Measurements from ENCODE around the gene SETD2. TPM values are rescaled to one million over a fixed set of nuclear protein-coding genes. Genes with fewer than 3 reads are reported as not detected.
A peak's percentile ranks its signal among the peaks of the same experiment; 100 is the strongest.
"Not testable (repeated sequence)": the region's sequence is repeated elsewhere in the genome, so short reads cannot be mapped to it uniquely, and the experiment has no call there.

SETD2 gene
- 10 to 100 TPM; 54.0 to 70.2 (median 58.5) TPM for total RNA-seq

GRCh38 chr3:47164007-47164881, at the start of gene SETD2:
Gene SETD2, minus strand, starts transcription at chr3:47164113. Its CDS starts 189 bp downstream, at chr3:47163924.
- Histone ChIP-seq H3K36me3 (no peaks in the 10 kb centered on the region), H3K9me3 (no peaks in the 10 kb centered on the region), H3K27ac (peak within 1 kb of the TSS; percentile 95 to 99 (median 98)), H3K27me3 (no peaks in the 10 kb centered on the region), H3K4me1 (peaks cover 15 to 59% (median 38%) of the 10 kb centered on the region in 3 donors), H3K4me3 (peak within 1 kb of the TSS; percentile 60 to 97)
- TF ChIP-seq EP300 (IDR thresholded peaks at IDR 0.05) (no peak), POLR2A (IDR thresholded peaks at IDR 0.05) (peak; percentile 54 to 67), POLR2AphosphoS5 (IDR thresholded peaks at IDR 0.05) (peak; percentile 71)
- TF ChIP-seq, protein P1, sequence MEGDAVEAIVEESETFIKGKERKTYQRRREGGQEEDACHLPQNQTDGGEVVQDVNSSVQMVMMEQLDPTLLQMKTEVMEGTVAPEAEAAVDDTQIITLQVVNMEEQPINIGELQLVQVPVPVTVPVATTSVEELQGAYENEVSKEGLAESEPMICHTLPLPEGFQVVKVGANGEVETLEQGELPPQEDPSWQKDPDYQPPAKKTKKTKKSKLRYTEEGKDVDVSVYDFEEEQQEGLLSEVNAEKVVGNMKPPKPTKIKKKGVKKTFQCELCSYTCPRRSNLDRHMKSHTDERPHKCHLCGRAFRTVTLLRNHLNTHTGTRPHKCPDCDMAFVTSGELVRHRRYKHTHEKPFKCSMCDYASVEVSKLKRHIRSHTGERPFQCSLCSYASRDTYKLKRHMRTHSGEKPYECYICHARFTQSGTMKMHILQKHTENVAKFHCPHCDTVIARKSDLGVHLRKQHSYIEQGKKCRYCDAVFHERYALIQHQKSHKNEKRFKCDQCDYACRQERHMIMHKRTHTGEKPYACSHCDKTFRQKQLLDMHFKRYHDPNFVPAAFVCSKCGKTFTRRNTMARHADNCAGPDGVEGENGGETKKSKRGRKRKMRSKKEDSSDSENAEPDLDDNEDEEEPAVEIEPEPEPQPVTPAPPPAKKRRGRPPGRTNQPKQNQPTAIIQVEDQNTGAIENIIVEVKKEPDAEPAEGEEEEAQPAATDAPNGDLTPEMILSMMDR (IDR thresholded peaks at IDR 0.05) = peak in 3 of 4 experiments; percentile 42 to 65 (median 58)
- 0% methylated on average over 3 to 23 of the region's 95 CpGs for WGBS, 2 donors (ENCODE audit: low coverage in 1 of 2)
- peak; percentile 97 for ATAC-seq

DNA sequence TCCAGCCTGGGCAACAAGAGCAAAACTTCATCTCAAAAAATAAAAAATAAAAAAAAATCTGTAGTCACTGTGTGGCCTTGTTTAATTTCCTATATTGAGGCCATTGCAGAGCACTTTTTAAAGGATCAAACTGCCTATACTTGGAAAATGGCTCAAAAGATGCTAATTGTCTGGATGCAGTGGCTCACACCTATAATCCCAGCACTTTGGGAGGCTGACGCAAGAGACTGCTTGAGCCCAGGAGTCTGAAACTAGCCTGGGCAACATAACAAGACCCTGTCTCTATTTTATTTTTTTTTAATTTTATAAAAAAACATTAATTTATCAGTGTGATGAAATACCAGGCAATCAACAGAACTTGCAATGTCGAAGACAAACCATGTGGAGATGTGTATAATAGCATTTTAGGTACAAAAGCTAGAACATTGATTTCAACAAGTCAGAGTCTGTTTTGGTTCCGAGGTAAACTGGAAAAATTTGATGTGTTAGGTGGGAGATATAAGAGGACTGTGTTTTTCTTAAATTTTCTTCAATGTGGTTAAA, 47.0 kb upstream of the SETD2 start:
- Histone ChIP-seq H3K27me3 (no peaks in the 10 kb centered on the region), H3K27ac (no peak overlapping the region), H3K4me3 (no peak overlapping the region), H3K4me1 (no peaks in the 10 kb centered on the region), H3K9me3 (no peaks in the 10 kb centered on the region), H3K36me3 (peaks cover 0 to 4% of the 10 kb centered on the region in 2 donors)
- 81 to 88% methylated on average over 2 to 3 of the region's 3 CpGs for WGBS, 2 donors (ENCODE audit: low coverage in 1 of 2)
- TF ChIP-seq, protein P1 (IDR thresholded peaks at IDR 0.05) = no peak
- no peak for TF ChIP-seq POLR2AphosphoS5 (IDR thresholded peaks at IDR 0.05)
- no peak for TF ChIP-seq EP300 (IDR thresholded peaks at IDR 0.05)
- TF ChIP-seq POLR2A (IDR thresholded peaks at IDR 0.05) = no peak
- ATAC-seq = no peak

- H3K36me3 ChIP-seq, H3K27ac ChIP-seq, H3K27me3 ChIP-seq, H3K4me1 ChIP-seq, ATAC-seq, H3K9me3 ChIP-seq, H3K4me3 ChIP-seq: not testable (repeated sequence)
- WGBS, 2 donors (ENCODE audit: low coverage in 1 of 2) = 92 to 96% methylated on average over 4 to 5 of the region's 5 CpGs
Observed at GRCh38 chr3:47206022-47206421, 42.1 kb upstream of the SETD2 start.

DNA sequence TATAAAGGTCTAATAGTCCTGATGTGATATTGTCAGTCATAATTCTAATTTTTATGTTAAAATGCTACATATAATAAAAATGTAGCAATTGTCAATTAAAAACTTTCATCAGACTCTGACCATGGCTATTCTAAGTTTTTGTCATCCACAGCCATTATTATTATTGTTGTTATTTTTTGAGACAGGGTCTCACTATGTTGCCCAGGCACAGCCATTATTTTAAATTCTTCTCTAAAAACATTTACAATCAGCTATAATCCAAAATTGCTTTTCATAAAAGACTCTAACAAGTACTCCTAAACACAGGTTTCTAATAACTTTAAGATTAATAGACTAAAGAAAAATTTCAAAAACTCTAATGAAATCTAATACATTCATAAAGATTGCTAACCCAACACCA, 41.0 kb upstream of the SETD2 start:
- H3K4me3 ChIP-seq = no peak overlapping the region
- no peak overlapping the region for H3K27ac ChIP-seq
- no peak for ATAC-seq
- TF ChIP-seq POLR2AphosphoS5 (IDR thresholded peaks at IDR 0.05) = no peak
- TF ChIP-seq, protein P1 (IDR thresholded peaks at IDR 0.05) = no peak
- TF ChIP-seq POLR2A (IDR thresholded peaks at IDR 0.05) = no peak
- peaks cover 0 to 8% of the 10 kb centered on the region in 2 donors for H3K36me3 ChIP-seq
- no peaks in the 10 kb centered on the region for H3K4me1 ChIP-seq
- H3K27me3 ChIP-seq = no peaks in the 10 kb centered on the region
- no peaks in the 10 kb centered on the region for H3K9me3 ChIP-seq

- H3K4me3 ChIP-seq = no peak overlapping the region
- no peak for ATAC-seq
Observed at GRCh38 chr3:47202542-47202941, 38.6 kb upstream of the SETD2 start.

More at GRCh38 chr3:47202542-47202941, 38.6 kb upstream of the SETD2 start:
- Histone ChIP-seq H3K9me3 (no peaks in the 10 kb centered on the region), H3K27ac (no peak overlapping the region), H3K27me3 (no peaks in the 10 kb centered on the region), H3K36me3 (peaks cover 0 to 8% of the 10 kb centered on the region in 2 donors), H3K4me1 (no peaks in the 10 kb centered on the region)
- WGBS, 2 donors (ENCODE audit: low coverage in 1 of 2) = 92 to 100% methylated on average over 3 of the region's 3 CpGs
- TF ChIP-seq, protein P1 (IDR thresholded peaks at IDR 0.05) = no peak
- TF ChIP-seq EP300 (IDR thresholded peaks at IDR 0.05) (no peak), POLR2AphosphoS5 (IDR thresholded peaks at IDR 0.05) (no peak), POLR2A (IDR thresholded peaks at IDR 0.05) (no peak)
